ENCODE results near the gene FOXJ3. TPM values are rescaled to one million over a fixed set of nuclear protein-coding genes. Genes with fewer than 3 reads are reported as not detected.
A peak's percentile ranks its signal among the peaks of the same experiment; 100 is the strongest.

FOXJ3 gene
- total and polyA plus RNA-seq, 2 of the 13 experiments (the other 11 are each of a cell fraction or from before 2014, with no cell fraction given): 16.6 to 48.5 TPM

GRCh38 chr1:42319871-42320484 lies 15.1 kb downstream of the FOXJ3 start (continued):
- TF ChIP-seq ZBTB34 (CRISPR knock-in tag; IDR thresholded peaks at IDR 0.05): no peak
- TF ChIP-seq ZNF83 (CRISPR knock-in tag; IDR thresholded peaks at IDR 0.05; ENCODE audit: borderline replicate concordance): no peak
- peak; percentile 52 for TF ChIP-seq TEAD3 (CRISPR knock-in tag; optimal IDR thresholded peaks at IDR 0.05; ENCODE audit: borderline replicate concordance)
- no peak for TF ChIP-seq ZNF703 (CRISPR knock-in tag; IDR thresholded peaks at IDR 0.05; ENCODE audit: borderline replicate concordance)
- TF ChIP-seq, protein P1, sequence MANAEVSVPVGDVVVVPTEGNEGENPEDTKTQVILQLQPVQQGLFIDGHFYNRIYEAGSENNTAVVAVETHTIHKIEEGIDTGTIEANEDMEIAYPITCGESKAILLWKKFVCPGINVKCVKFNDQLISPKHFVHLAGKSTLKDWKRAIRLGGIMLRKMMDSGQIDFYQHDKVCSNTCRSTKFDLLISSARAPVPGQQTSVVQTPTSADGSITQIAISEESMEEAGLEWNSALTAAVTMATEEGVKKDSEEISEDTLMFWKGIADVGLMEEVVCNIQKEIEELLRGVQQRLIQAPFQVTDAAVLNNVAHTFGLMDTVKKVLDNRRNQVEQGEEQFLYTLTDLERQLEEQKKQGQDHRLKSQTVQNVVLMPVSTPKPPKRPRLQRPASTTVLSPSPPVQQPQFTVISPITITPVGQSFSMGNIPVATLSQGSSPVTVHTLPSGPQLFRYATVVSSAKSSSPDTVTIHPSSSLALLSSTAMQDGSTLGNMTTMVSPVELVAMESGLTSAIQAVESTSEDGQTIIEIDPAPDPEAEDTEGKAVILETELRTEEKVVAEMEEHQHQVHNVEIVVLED (CRISPR knock-in tag; IDR thresholded peaks at IDR 0.05; ENCODE audit: borderline replicate concordance): no peak
- TF ChIP-seq, protein P2, sequence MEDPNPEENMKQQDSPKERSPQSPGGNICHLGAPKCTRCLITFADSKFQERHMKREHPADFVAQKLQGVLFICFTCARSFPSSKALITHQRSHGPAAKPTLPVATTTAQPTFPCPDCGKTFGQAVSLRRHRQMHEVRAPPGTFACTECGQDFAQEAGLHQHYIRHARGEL (CRISPR knock-in tag; IDR thresholded peaks at IDR 0.05): no peak
- no peak for TF ChIP-seq ADNP (CRISPR knock-in tag; IDR thresholded peaks at IDR 0.05)
- no peak for TF ChIP-seq SMAD1 (CRISPR knock-in tag; IDR thresholded peaks at IDR 0.05; ENCODE audit: borderline replicate concordance, low read depth)
- TF ChIP-seq ZNF563 (CRISPR knock-in tag; IDR thresholded peaks at IDR 0.05): no peak
- no peak for TF ChIP-seq NKX3-1 (CRISPR knock-in tag; IDR thresholded peaks at IDR 0.05)
- no peak for TF ChIP-seq ZNF441 (CRISPR knock-in tag; IDR thresholded peaks at IDR 0.05; ENCODE audit: borderline replicate concordance)
- TF ChIP-seq DMAP1 (CRISPR knock-in tag; IDR thresholded peaks at IDR 0.05): no peak
- TF ChIP-seq GTF3A (CRISPR knock-in tag; conservative IDR thresholded peaks at IDR 0.05): no peak
- TF ChIP-seq, protein P3, sequence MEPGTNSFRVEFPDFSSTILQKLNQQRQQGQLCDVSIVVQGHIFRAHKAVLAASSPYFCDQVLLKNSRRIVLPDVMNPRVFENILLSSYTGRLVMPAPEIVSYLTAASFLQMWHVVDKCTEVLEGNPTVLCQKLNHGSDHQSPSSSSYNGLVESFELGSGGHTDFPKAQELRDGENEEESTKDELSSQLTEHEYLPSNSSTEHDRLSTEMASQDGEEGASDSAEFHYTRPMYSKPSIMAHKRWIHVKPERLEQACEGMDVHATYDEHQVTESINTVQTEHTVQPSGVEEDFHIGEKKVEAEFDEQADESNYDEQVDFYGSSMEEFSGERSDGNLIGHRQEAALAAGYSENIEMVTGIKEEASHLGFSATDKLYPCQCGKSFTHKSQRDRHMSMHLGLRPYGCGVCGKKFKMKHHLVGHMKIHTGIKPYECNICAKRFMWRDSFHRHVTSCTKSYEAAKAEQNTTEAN (CRISPR knock-in tag; conservative IDR thresholded peaks at IDR 0.05): no peak
- TF ChIP-seq BCL6 (CRISPR knock-in tag; IDR thresholded peaks at IDR 0.05): peak; percentile 29; the same call in 1 of the 2 replicates
- no peak for TF ChIP-seq SIN3A (IDR thresholded peaks at IDR 0.05; ENCODE audit: borderline replicate concordance, low read depth, low read length)
- TF ChIP-seq ZNF274 (CRISPR knock-in tag; IDR thresholded peaks at IDR 0.05): no peak
- no peak for TF ChIP-seq NFRKB (IDR thresholded peaks at IDR 0.05)
- TF ChIP-seq, protein P4, sequence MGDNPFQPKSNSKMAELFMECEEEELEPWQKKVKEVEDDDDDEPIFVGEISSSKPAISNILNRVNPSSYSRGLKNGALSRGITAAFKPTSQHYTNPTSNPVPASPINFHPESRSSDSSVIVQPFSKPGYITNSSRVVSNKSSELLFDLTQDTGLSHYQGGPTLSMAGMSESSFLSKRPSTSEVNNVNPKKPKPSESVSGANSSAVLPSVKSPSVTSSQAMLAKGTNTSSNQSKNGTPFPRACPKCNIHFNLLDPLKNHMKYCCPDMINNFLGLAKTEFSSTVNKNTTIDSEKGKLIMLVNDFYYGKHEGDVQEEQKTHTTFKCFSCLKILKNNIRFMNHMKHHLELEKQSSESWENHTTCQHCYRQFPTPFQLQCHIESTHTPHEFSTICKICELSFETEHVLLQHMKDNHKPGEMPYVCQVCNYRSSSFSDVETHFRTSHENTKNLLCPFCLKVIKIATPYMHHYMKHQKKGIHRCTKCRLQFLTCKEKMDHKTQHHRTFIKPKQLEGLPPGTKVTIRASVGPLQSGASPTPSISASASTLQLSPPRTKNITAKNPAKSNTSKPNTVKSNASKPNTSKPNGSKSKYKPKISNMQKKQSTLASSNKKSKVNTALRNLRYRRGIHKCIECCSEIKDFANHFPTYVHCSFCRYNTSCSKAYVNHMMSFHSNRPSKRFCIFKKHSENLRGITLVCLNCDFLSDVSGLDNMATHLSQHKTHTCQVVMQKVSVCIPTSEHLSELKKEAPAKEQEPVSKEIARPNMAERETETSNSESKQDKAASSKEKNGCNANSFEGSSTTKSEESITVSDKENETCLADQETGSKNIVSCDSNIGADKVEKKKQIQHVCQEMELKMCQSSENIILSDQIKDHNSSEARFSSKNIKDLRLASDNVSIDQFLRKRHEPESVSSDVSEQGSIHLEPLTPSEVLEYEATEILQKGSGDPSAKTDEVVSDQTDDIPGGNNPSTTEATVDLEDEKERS (CRISPR knock-in tag; IDR thresholded peaks at IDR 0.05): no peak
- TF ChIP-seq RXRB (CRISPR knock-in tag; IDR thresholded peaks at IDR 0.05; ENCODE audit: borderline replicate concordance): peak; percentile 78
- TF ChIP-seq, protein P5, sequence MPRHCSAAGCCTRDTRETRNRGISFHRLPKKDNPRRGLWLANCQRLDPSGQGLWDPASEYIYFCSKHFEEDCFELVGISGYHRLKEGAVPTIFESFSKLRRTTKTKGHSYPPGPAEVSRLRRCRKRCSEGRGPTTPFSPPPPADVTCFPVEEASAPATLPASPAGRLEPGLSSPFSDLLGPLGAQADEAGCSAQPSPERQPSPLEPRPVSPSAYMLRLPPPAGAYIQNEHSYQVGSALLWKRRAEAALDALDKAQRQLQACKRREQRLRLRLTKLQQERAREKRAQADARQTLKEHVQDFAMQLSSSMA (CRISPR knock-in tag; IDR thresholded peaks at IDR 0.05): no peak
